SK-MEL-5 (cell line): Measurements from ENCODE around the gene SLC35D3. TPM values are rescaled to one million over a fixed set of nuclear protein-coding genes. Genes with fewer than 3 reads are reported as not detected.
"Not testable (repeated sequence)": the region's sequence is repeated elsewhere in the genome, so short reads cannot be mapped to it uniquely, and the experiment has no call there.

ENCODE experiments used
- DNase-seq: peaks from one replicate; pipeline ENCODE4 v3.0.0-alpha.2; 2016; ENCODE audit warnings: low read depth, low spot score
- in situ Hi-C: cut with HindIII; loops from 2 replicates; pipeline ENCODE4 v1.10.0; 2016; ENCODE audit warnings: low sequenced_read_pairs, high pct_unique_total_duplicates, low pct_unique_long_range_greater_than_20kb
- polyA plus RNA-seq, 2 experiments: library from polyadenylated mRNA; depleted of rRNA; stranded (reverse); fragments of >200 nt; gene quantifications; 2 replicates each; pipeline ENCODE4 v1.2.3, GENCODE V29; 2015
- total RNA-seq: library from RNA; depleted of rRNA; stranded (reverse); fragments of >200 nt; shearing (Covaris generic); gene quantifications from 2 replicates; pipeline ENCODE4 v1.2.3, GENCODE V29; 2014; rRNA removed

SLC35D3 gene, protein sequence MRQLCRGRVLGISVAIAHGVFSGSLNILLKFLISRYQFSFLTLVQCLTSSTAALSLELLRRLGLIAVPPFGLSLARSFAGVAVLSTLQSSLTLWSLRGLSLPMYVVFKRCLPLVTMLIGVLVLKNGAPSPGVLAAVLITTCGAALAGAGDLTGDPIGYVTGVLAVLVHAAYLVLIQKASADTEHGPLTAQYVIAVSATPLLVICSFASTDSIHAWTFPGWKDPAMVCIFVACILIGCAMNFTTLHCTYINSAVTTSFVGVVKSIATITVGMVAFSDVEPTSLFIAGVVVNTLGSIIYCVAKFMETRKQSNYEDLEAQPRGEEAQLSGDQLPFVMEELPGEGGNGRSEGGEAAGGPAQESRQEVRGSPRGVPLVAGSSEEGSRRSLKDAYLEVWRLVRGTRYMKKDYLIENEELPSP
- not detected in 2 replicates for total RNA-seq
- polyA plus RNA-seq (2015; cell fraction: cytosol; rRNA removed) = not detected in 2 replicates
- not detected in 2 replicates for polyA plus RNA-seq (2015; cell fraction: nucleus; rRNA removed)

DNA sequence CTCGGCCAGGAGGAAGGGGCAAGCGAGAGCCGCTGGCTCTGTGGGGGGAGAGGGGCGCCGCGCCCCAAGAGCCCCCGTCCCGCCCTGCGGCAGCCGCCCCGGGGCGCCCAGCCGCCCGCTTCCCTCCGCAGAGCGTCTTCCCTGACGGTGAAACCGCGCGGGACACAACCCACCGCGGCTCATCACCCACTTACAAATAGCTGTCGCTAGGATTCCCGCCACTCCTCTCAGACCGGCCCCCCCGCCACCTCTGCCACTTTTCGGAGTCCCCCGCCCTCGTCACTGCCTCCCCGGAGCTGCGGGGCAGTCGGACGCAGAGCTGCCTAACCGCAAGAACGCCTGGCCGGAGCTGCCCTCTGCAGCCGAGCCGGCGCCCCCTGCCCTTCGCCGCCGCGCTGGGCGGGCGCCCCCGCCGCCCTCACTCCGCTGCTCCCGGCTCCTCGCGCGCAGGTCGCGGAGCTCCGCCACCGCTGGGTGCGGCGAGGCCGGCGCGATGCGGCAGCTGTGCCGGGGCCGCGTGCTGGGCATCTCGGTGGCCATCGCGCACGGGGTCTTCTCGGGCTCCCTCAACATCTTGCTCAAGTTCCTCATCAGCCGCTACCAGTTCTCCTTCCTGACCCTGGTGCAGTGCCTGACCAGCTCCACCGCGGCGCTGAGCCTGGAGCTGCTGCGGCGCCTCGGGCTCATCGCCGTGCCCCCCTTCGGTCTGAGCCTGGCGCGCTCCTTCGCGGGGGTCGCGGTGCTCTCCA is at the start of gene SLC35D3:
TSS of gene SLC35D3 (plus strand) at position 366 of the 749 bp plus-strand sequence. CDS start at position 494, 128 bp downstream.
- in situ Hi-C loops = no loop called here
- DNase-seq = no peak

DNA sequence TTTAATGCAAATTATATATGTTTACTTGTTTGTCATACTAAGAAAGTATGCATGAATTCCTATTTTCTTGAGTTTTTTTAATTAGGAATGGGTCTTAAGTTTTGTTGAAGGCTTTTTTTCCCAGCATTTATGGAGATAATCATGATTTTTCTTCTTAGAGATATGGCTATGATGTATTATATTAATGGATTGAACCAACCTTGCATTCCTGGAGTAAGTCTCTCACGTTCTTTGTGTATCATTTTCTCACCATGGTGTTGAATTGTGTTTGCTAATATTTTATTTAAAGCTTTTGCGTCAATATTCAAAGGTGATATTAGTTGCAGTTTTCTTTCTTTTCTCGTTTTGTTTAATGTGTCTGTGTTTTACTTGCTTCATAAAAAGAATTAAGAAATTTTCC is 48.4 kb upstream of the SLC35D3 start:
- in situ Hi-C loops = no loop called here
- no peak for DNase-seq

DNA sequence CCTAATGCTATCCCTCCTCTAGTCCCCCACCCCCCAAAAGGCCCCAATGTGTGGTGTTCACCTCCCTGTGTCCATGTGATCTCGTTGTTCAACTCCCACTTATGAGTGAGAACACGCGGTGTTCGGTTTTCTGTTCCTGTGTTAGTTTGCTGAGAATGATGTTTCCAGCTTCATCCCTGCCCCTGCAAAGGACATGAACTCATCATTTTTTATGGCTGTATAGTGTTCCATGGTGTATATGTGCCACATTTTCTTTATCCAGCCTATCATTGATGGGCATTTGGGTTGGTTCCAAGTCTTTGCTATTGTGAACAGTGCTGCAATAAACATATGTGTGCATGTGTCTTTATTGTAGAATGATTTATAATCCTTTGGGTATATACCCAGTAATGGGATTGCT is 45.6 kb upstream of the SLC35D3 start:
- DNase-seq, in situ Hi-C loops: not testable (repeated sequence)

DNA sequence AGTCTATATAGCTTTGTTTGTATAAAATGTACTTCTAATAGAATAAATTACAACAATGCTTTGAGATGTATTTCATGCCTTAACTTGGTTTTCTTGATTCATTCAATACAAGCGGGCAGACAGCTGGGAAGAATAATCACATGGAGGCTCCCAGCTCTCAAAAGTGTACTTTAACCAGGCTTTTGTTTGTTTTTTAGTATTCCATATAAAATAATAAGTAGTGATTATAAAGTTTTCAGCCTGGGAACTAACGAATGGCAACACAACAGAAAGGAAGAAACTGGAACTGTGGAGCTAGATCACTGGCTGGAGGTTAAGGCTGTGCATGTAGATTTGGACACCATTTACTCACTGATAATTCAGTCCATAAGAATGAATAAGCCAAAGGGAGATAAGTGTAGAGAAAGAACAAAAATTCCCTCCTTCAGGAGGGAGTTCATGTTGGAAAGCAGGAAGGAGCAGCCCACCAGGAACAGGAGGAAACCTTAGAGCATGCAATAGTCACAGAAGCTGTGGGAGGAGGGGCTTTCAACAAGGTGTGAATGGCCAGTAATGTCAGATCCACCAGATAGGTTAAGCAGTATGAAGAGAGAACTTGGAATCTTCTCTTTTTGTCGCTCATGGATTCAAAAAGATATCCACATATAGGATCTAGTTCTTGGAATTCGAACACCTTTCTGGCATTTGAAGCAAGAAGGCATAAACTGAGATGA is 41.2 kb upstream of the SLC35D3 start:
- in situ Hi-C loops = no loop called here
- DNase-seq = no peak

DNA sequence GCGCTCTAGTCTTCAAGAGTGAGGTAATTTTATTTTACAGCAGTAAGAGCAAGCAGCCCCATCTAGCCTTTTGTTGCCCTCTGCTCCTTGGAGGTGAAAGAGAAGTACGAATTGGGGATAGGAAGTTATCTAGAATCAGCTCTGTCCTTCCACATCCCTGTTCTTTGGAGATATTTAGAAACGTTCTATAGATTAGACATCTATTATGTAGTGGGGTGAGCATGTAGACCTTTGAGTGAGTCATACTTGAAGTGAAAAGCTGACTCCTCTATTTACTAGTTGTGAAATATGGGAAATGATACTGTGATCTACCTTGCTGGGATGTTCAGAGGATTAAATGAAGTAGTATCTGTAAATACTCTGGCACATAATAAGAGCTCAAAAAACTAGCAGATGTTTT is 36.0 kb upstream of the SLC35D3 start:
- in situ Hi-C loops = no loop called here

DNA sequence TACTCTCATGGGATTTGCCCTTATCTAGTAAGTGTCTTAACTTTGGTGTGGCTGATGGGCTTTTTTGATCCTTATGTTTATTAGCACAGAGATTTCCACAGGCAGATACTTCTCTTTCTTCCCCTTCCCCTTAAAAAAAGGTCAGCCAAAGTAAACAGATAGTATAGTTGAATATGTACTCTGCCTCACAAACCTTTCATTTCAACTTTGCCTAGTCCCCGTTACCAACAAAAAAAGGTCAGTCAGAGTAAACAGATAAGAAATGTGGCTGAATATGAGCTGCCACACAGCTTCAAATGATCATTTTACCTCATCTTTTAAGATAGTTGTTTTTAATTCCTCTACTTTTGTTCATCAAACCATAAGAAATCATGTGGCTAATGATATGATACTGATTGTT is 34.1 kb upstream of the SLC35D3 start:
- in situ Hi-C loops = no loop called here
- DNase-seq = no peak

More for the DNA sequence above, 36.0 kb upstream of the SLC35D3 start:
- no peak for DNase-seq

DNA sequence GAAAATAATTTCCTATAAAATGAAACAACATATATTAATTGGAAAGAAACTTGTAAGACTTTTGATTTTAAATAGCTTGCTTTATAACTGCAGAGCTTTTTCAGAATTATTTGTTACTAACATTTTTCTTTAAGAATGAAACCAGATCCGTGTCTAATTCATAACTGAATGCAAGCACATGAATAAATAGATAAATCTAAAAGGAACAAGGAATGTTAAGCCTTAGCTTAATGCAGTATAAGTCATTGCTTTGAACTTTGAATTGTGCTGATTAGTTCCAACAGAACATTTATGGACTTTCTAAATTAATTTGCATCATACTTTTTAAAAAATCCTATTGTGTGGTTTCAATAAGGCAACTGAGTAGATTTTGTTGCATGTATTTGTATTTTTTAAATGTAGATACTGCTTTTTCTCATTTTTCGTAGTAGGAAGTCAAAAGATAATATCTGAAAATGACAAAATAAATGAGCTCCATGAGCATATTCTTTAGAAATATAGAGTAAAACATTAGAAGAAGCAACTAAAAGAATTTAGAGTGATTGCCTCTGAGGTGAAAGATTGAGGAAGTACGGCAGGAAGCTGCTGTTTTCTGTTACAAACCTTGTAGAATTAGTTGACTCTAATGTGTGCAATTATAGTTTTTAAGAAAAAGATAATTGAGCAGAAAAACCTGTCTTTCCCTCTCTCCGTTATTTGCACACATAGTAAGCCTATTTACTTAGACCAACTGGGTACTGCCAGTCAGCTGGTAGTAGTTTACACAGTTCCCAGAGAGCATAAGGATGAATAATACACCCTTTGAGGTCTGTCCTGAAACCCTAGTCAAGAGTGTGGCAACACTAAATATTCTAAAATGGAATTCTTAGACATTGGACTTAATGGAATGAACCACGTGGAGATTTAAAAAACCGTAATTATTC is 32.6 kb upstream of the SLC35D3 start:
- DNase-seq = no peak
- in situ Hi-C loops = no loop called here

DNA sequence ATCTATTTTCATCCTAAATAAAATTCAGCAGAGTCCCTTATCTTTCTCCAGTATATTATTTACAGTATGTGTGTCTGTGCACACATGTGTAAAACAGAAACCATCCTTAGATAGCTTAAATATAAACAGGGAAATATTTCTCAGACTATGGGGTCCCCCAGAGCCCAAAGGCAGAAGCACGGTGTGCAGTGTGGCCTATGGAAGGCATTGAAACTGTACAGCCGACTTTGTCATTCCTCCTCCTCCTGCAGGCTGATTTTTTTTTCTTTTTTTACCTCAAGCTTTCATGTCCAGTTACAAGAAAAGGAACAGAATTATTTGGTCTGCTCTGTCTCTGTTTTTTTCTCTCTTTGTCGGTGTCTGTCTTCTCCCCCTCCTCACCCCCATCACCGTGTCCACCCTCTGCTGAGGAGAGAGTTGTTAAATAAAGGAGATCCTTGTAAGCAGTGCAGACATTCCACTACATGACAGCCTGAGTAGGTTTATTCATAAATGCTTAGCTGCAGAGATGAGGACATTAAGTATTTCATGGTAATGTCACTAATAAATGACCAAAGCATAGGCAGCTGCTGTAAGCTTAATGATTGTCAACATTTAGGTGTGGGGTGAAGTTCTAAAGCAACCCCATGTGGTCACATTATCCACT is 31.8 kb upstream of the SLC35D3 start:
- in situ Hi-C loops = no loop called here
- DNase-seq = no peak

DNA sequence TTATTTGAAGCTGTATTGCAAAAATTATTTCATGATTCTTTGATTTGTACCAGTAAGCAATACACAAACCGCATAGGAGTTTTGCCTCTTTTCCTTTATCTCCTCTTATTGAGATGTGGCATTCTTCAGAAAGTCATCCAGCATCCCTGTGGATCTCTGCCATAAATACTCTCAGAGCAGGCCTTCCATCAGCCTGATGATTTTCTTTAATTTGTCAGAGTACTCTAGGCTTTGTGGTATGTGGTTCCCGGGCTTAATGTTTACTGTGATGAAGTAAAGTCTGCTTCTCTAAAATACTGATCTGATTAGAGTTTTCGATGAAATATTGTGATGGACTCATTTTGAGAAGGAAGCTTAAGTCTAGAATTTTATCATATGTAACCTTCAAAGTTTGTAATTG is 31.1 kb upstream of the SLC35D3 start:
- no peak for DNase-seq
- in situ Hi-C loops = no loop called here

DNA sequence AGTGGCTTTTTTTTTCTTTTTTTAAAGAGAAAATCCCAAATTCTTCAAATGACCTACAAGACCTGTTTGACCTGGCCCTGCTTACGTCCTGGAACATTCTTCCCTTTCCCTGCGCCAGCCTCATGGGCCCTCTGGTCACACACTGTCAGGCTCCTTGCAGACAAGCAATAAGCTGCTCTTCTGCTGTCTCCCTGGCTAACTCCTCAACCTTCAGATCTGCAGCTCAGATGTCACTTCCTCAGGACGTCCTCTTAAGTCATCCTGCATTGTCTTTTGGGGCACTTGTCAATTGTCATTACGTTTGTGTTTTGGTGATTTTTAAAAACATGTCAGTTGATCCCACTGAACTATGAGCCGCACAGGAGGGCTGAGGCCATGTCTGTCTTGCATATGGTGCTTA is 28.9 kb upstream of the SLC35D3 start:
- DNase-seq = no peak
- in situ Hi-C loops = no loop called here

DNA sequence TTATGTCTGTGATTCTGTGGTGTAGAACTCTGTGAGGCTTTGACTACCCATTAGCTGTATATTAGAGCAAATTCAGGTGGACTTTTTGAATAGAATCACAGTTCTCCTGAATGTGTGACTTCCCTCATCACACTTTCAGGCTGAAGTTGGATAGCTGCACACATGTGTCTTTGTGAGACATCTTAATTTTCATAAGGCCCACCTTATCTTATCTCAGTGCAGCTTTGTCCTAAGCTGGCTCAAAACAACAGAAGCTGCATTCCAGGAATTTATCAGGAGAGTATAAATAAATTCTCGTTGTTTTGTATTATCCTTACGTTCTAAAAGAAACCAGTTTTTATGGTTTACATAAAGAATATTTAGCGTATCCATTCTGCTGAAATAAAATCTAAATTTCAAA is 26.2 kb upstream of the SLC35D3 start:
- in situ Hi-C loops = no loop called here
- no peak for DNase-seq

DNA sequence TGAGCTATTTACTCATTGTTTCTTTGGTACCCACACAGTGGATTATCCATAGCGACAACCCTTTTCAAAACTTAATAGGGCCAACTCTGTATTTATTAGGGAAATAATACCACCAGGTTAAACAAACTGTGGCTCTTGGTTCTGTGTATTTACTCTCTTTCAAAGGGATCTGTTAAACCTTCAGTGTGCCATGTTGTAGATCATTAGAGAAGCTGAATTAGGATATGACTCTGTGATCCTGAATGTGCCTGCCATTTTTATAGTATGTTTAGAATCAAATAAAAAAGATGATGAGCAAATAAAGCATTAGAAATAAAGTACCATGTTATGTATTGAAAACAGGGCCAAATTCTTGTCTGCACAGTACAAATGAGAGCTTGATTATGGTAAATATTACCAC is 25.0 kb upstream of the SLC35D3 start:
- DNase-seq = no peak
- in situ Hi-C loops = no loop called here

DNA sequence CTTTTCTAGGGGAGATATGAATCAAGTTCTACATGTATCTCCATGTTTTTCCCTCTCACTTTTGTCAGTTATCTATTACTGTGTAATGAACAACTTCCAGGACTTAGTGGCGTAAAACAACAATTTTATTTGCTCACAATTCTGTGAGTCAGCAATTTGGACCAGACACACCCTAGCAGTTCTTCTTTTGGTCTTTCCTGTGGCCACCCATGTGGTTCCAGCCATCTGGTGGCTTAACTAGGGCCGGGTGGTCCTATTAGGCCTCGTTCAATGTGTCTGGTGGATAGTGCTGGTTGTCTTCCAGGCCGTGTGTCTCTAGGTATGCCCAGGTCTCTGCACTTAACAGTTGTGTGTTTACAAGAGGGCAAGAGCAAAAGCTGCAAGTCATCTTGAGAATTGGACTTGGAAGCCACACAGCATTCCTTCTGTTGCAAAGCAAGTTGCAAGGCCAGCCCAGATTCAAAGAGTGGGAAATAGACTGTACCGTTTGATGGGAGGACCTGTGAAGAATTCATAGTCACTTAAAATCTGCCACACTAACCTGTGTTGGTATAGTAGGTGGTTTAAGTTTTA is 20.8 kb upstream of the SLC35D3 start:
- in situ Hi-C loops = no loop called here

DNA sequence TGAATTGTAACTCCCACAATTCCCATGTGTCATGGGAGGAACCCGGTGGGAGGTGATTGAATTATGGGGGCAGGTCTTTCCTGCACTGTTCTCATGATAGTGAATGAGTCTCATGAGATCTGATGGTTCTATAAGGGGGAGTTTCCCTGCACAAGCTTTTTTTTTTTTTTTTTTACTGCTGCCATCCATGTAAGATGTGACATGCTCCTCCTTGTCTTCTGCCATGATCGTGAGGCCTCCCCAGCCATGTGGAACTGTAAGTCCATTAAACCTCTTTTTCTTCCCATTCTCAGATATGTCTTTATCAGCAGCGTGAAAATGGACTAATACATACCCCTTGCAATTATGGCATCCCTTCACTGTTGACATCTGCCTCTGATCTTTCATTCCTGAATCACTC is 17.6 kb upstream of the SLC35D3 start:
- in situ Hi-C loops, DNase-seq: not testable (repeated sequence)

More for the DNA sequence above, 20.8 kb upstream of the SLC35D3 start:
- no peak for DNase-seq

DNA sequence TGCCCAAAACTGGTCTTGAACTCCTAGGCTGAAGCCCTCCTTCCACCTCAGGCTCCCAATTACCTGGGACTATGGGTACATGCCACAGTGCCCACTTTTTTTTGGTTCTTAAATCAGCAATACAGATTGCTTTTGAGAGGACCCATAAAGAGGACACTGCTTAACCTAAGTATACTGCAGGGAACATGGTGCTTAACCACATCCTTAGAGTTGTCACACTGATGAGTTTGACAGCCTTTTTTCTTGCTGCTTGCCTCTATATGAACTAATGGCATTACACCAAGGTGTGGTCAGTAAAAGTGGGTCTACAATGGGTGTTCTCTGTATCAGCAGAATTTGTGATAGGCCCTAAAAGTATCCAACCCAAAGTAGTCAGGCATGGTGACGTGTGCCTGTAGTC is 7.2 kb upstream of the SLC35D3 start:
- in situ Hi-C loops = no loop called here
- no peak for DNase-seq

DNA sequence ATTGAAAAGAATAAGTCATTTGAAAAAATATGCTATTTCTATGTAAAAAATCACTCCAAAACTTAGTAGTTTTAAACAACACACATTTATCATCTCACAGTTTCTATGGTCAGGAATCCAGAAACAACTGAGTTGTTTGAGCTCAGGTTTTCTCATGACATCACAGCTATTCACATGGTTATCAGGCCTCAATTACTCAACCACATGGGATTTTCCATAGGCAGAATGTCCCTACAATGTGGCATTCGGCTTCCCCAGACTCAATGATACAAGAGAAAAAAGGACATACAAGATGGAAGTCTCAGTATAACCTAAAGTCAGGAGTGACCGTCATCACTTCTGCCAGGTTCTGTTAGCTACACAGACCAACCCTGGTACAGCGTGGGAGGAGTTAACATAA is 3.4 kb upstream of the SLC35D3 start:
- in situ Hi-C loops = no loop called here

More for the DNA sequence above, 3.4 kb upstream of the SLC35D3 start:
- DNase-seq = peak; percentile 32
